ENCODE measurements around the gene APPL1.

APPL1 gene

GRCh38 chr3:57230006-57230405 is 2.5 kb downstream of the APPL1 start:
- H3K4me1 ChIP-seq (ENCODE audit: control insufficient read depth, insufficient read depth, low read length): peaks cover 8% of the 10 kb centered on the region
- H3K36me3 ChIP-seq (ENCODE audit: control insufficient read depth, insufficient read depth, low read length): no peaks in the 10 kb centered on the region
- no peak overlapping the region for H3K4me3 ChIP-seq (ENCODE audit: low read length)
- no peak overlapping the region for H3K27ac ChIP-seq (ENCODE audit: low read depth, low read length)
- H3K9ac ChIP-seq (ENCODE audit: low read length): no peak overlapping the region
- H3K27me3 ChIP-seq (ENCODE audit: control insufficient read depth, insufficient read depth, low read length): no peaks in the 10 kb centered on the region

GRCh38 chr3:57233799-57234198 is 6.3 kb downstream of the APPL1 start:
- Histone ChIP-seq H3K27me3 (ENCODE audit: control insufficient read depth, insufficient read depth, low read length) (no peaks in the 10 kb centered on the region), H3K27ac (ENCODE audit: low read depth, low read length) (no peak overlapping the region), H3K4me1 (ENCODE audit: control insufficient read depth, insufficient read depth, low read length) (peaks cover 6% of the 10 kb centered on the region), H3K9ac (ENCODE audit: low read length) (no peak overlapping the region), H3K4me3 (ENCODE audit: low read length) (no peak overlapping the region), H3K36me3 (ENCODE audit: control insufficient read depth, insufficient read depth, low read length) (peaks cover 2% of the 10 kb centered on the region)

GRCh38 chr3:57234613-57235575 is 7.4 kb downstream of the APPL1 start:
- no peaks in the 10 kb centered on the region for H3K27me3 ChIP-seq (ENCODE audit: control insufficient read depth, insufficient read depth, low read length)
- peaks cover 2% of the 10 kb centered on the region for H3K36me3 ChIP-seq (ENCODE audit: control insufficient read depth, insufficient read depth, low read length)
- no peak overlapping the region for H3K27ac ChIP-seq (ENCODE audit: low read depth, low read length)
- H3K4me3 ChIP-seq (ENCODE audit: low read length): no peak overlapping the region
- H3K9ac ChIP-seq (ENCODE audit: low read length): no peak overlapping the region
- peaks cover 2% of the 10 kb centered on the region for H3K4me1 ChIP-seq (ENCODE audit: control insufficient read depth, insufficient read depth, low read length)

GRCh38 chr3:57244946-57245345 is 17.4 kb downstream of the APPL1 start:
- peaks cover 9% of the 10 kb centered on the region for H3K36me3 ChIP-seq (ENCODE audit: control insufficient read depth, insufficient read depth, low read length)

GRCh38 chr3:57252404-57252803 is 24.9 kb downstream of the APPL1 start:
- H3K27ac ChIP-seq (ENCODE audit: low read depth, low read length): no peak overlapping the region
- H3K36me3 ChIP-seq (ENCODE audit: control insufficient read depth, insufficient read depth, low read length): peaks cover 7% of the 10 kb centered on the region
- H3K4me3 ChIP-seq (ENCODE audit: low read length): no peak overlapping the region

More at GRCh38 chr3:57244946-57245345, 17.4 kb downstream of the APPL1 start:
- no peaks in the 10 kb centered on the region for H3K4me1 ChIP-seq (ENCODE audit: control insufficient read depth, insufficient read depth, low read length)
- no peaks in the 10 kb centered on the region for H3K27me3 ChIP-seq (ENCODE audit: control insufficient read depth, insufficient read depth, low read length)
- no peak overlapping the region for H3K4me3 ChIP-seq (ENCODE audit: low read length)
- no peak overlapping the region for H3K9ac ChIP-seq (ENCODE audit: low read length)
- H3K27ac ChIP-seq (ENCODE audit: low read depth, low read length): no peak overlapping the region

GRCh38 chr3:57256844-57257243 is 29.3 kb downstream of the APPL1 start:
- H3K9ac ChIP-seq (ENCODE audit: low read length): no peak overlapping the region
- H3K4me3 ChIP-seq (ENCODE audit: low read length): no peak overlapping the region
- H3K36me3 ChIP-seq (ENCODE audit: control insufficient read depth, insufficient read depth, low read length): peaks cover 2% of the 10 kb centered on the region
- H3K4me1 ChIP-seq (ENCODE audit: control insufficient read depth, insufficient read depth, low read length): no peaks in the 10 kb centered on the region
- no peak overlapping the region for H3K27ac ChIP-seq (ENCODE audit: low read depth, low read length)
- H3K27me3 ChIP-seq (ENCODE audit: control insufficient read depth, insufficient read depth, low read length): no peaks in the 10 kb centered on the region

More at GRCh38 chr3:57252404-57252803, 24.9 kb downstream of the APPL1 start:
- Histone ChIP-seq H3K4me1 (ENCODE audit: control insufficient read depth, insufficient read depth, low read length) (no peaks in the 10 kb centered on the region), H3K27me3 (ENCODE audit: control insufficient read depth, insufficient read depth, low read length) (no peaks in the 10 kb centered on the region), H3K9ac (ENCODE audit: low read length) (no peak overlapping the region)

GRCh38 chr3:57257678-57258077 is 30.1 kb downstream of the APPL1 start:
- Histone ChIP-seq H3K4me1 (ENCODE audit: control insufficient read depth, insufficient read depth, low read length) (no peaks in the 10 kb centered on the region), H3K9ac (ENCODE audit: low read length) (no peak overlapping the region), H3K27ac (ENCODE audit: low read depth, low read length) (no peak overlapping the region), H3K27me3 (ENCODE audit: control insufficient read depth, insufficient read depth, low read length) (no peaks in the 10 kb centered on the region), H3K4me3 (ENCODE audit: low read length) (no peak overlapping the region), H3K36me3 (ENCODE audit: control insufficient read depth, insufficient read depth, low read length) (peaks cover 2% of the 10 kb centered on the region)

GRCh38 chr3:57261119-57261518 is 33.6 kb downstream of the APPL1 start:
- Histone ChIP-seq H3K4me1 (ENCODE audit: control insufficient read depth, insufficient read depth, low read length) (no peaks in the 10 kb centered on the region), H3K27me3 (ENCODE audit: control insufficient read depth, insufficient read depth, low read length) (no peaks in the 10 kb centered on the region), H3K9ac (ENCODE audit: low read length) (no peak overlapping the region), H3K4me3 (ENCODE audit: low read length) (no peak overlapping the region), H3K27ac (ENCODE audit: low read depth, low read length) (no peak overlapping the region), H3K36me3 (ENCODE audit: control insufficient read depth, insufficient read depth, low read length) (peaks cover 5% of the 10 kb centered on the region)

- H3K36me3 ChIP-seq (ENCODE audit: control insufficient read depth, insufficient read depth, low read length): peaks cover 5% of the 10 kb centered on the region
- H3K9ac ChIP-seq (ENCODE audit: low read length): no peak overlapping the region
- H3K4me1 ChIP-seq (ENCODE audit: control insufficient read depth, insufficient read depth, low read length): no peaks in the 10 kb centered on the region
- no peaks in the 10 kb centered on the region for H3K27me3 ChIP-seq (ENCODE audit: control insufficient read depth, insufficient read depth, low read length)
- no peak overlapping the region for H3K4me3 ChIP-seq (ENCODE audit: low read length)
- H3K27ac ChIP-seq (ENCODE audit: low read depth, low read length): no peak overlapping the region
These were observed 34.4 kb downstream of the APPL1 start for GRCh38 chr3:57261929-57262328.

GRCh38 chr3:57268416-57268815 is 40.9 kb downstream of the APPL1 start:
- Histone ChIP-seq H3K27me3 (ENCODE audit: control insufficient read depth, insufficient read depth, low read length) (no peaks in the 10 kb centered on the region), H3K4me3 (ENCODE audit: low read length) (no peak overlapping the region), H3K27ac (ENCODE audit: low read depth, low read length) (no peak overlapping the region), H3K36me3 (ENCODE audit: control insufficient read depth, insufficient read depth, low read length) (peaks cover 13% of the 10 kb centered on the region), H3K4me1 (ENCODE audit: control insufficient read depth, insufficient read depth, low read length) (no peaks in the 10 kb centered on the region), H3K9ac (ENCODE audit: low read length) (no peak overlapping the region)

- Histone ChIP-seq H3K27ac (ENCODE audit: low read depth, low read length) (no peak overlapping the region), H3K36me3 (ENCODE audit: control insufficient read depth, insufficient read depth, low read length) (peaks cover 4% of the 10 kb centered on the region), H3K9ac (ENCODE audit: low read length) (no peak overlapping the region), H3K27me3 (ENCODE audit: control insufficient read depth, insufficient read depth, low read length) (no peaks in the 10 kb centered on the region), H3K4me3 (ENCODE audit: low read length) (no peak overlapping the region), H3K4me1 (ENCODE audit: control insufficient read depth, insufficient read depth, low read length) (no peaks in the 10 kb centered on the region)
These were observed 47.3 kb downstream of the APPL1 start for GRCh38 chr3:57274845-57275244.

GRCh38 chr3:57275393-57275792 is 47.9 kb downstream of the APPL1 start:
- no peaks in the 10 kb centered on the region for H3K27me3 ChIP-seq (ENCODE audit: control insufficient read depth, insufficient read depth, low read length)
- no peak overlapping the region for H3K27ac ChIP-seq (ENCODE audit: low read depth, low read length)
- no peak overlapping the region for H3K4me3 ChIP-seq (ENCODE audit: low read length)
- H3K9ac ChIP-seq (ENCODE audit: low read length): no peak overlapping the region
- H3K36me3 ChIP-seq (ENCODE audit: control insufficient read depth, insufficient read depth, low read length): peaks cover 4% of the 10 kb centered on the region
- no peaks in the 10 kb centered on the region for H3K4me1 ChIP-seq (ENCODE audit: control insufficient read depth, insufficient read depth, low read length)

GRCh38 chr3:57278237-57278636 is 50.7 kb downstream of the APPL1 start:
- H3K36me3 ChIP-seq (ENCODE audit: control insufficient read depth, insufficient read depth, low read length): peaks cover 2% of the 10 kb centered on the region

More at GRCh38 chr3:57278237-57278636, 50.7 kb downstream of the APPL1 start:
- H3K4me1 ChIP-seq (ENCODE audit: control insufficient read depth, insufficient read depth, low read length): no peaks in the 10 kb centered on the region
- H3K4me3 ChIP-seq (ENCODE audit: low read length): no peak overlapping the region
- no peak overlapping the region for H3K27ac ChIP-seq (ENCODE audit: low read depth, low read length)
- H3K27me3 ChIP-seq (ENCODE audit: control insufficient read depth, insufficient read depth, low read length): no peaks in the 10 kb centered on the region
- no peak overlapping the region for H3K9ac ChIP-seq (ENCODE audit: low read length)

Measured in rectal smooth muscle tissue (tissue), 1 donor.